Measurements from ENCODE around the gene PPL. TPM values are rescaled to one million over a fixed set of nuclear protein-coding genes. Genes with fewer than 3 reads are reported as not detected.
A peak's percentile ranks its signal among the peaks of the same experiment; 100 is the strongest.

Gene PPL
- total and polyA plus RNA-seq, 2 of the 13 experiments (the other 11 are each of a cell fraction or from before 2014, with no cell fraction given) = 5.7 to 6.6 TPM

GRCh38 chr16:4947722-4948503, 11.0 kb upstream of the PPL start (continued):
- TF ChIP-seq, protein P1, sequence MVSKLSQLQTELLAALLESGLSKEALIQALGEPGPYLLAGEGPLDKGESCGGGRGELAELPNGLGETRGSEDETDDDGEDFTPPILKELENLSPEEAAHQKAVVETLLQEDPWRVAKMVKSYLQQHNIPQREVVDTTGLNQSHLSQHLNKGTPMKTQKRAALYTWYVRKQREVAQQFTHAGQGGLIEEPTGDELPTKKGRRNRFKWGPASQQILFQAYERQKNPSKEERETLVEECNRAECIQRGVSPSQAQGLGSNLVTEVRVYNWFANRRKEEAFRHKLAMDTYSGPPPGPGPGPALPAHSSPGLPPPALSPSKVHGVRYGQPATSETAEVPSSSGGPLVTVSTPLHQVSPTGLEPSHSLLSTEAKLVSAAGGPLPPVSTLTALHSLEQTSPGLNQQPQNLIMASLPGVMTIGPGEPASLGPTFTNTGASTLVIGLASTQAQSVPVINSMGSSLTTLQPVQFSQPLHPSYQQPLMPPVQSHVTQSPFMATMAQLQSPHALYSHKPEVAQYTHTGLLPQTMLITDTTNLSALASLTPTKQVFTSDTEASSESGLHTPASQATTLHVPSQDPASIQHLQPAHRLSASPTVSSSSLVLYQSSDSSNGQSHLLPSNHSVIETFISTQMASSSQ (IDR thresholded peaks at IDR 0.05; ENCODE audit: low read depth) = no peak
- TF ChIP-seq, protein P1 (CRISPR knock-in tag; IDR thresholded peaks at IDR 0.05; ENCODE audit: borderline replicate concordance) = peak; percentile 85
- TF ChIP-seq KDM3A (CRISPR knock-in tag; IDR thresholded peaks at IDR 0.05; ENCODE audit: low read depth) = no peak
- TF ChIP-seq CBX1 (IDR thresholded peaks at IDR 0.05; ENCODE audit: low read depth) = peak; percentile 55
- TF ChIP-seq RFX3 (CRISPR knock-in tag; IDR thresholded peaks at IDR 0.05) = no peak
- TF ChIP-seq, protein P2, sequence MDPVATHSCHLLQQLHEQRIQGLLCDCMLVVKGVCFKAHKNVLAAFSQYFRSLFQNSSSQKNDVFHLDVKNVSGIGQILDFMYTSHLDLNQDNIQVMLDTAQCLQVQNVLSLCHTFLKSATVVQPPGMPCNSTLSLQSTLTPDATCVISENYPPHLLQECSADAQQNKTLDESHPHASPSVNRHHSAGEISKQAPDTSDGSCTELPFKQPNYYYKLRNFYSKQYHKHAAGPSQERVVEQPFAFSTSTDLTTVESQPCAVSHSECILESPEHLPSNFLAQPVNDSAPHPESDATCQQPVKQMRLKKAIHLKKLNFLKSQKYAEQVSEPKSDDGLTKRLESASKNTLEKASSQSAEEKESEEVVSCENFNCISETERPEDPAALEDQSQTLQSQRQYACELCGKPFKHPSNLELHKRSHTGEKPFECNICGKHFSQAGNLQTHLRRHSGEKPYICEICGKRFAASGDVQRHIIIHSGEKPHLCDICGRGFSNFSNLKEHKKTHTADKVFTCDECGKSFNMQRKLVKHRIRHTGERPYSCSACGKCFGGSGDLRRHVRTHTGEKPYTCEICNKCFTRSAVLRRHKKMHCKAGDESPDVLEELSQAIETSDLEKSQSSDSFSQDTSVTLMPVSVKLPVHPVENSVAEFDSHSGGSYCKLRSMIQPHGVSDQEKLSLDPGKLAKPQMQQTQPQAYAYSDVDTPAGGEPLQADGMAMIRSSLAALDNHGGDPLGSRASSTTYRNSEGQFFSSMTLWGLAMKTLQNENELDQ (CRISPR knock-in tag; IDR thresholded peaks at IDR 0.05; ENCODE audit: borderline replicate concordance) = 0 out of 2 replicates have a peak, but pooled peaks have one; percentile 20
- 0 out of 2 replicates have a peak, but pooled peaks have one; percentile 12 for TF ChIP-seq ZSCAN21 (CRISPR knock-in tag; IDR thresholded peaks at IDR 0.05; ENCODE audit: borderline replicate concordance)
- TF ChIP-seq ZNF782 (CRISPR knock-in tag; IDR thresholded peaks at IDR 0.05; ENCODE audit: borderline replicate concordance) = no peak
- 0 out of 2 replicates have a peak, but pooled peaks have one; percentile 64 for TF ChIP-seq ZNF124 (CRISPR knock-in tag; IDR thresholded peaks at IDR 0.05)
- TF ChIP-seq ZNF224 (CRISPR knock-in tag; IDR thresholded peaks at IDR 0.05) = 0 out of 2 replicates have a peak, but pooled peaks have one; percentile 59
- peak; percentile 76 for TF ChIP-seq GABPB1 (CRISPR knock-in tag; IDR thresholded peaks at IDR 0.05)
- TF ChIP-seq ZNF644 (CRISPR knock-in tag; IDR thresholded peaks at IDR 0.05; ENCODE audit: low read depth) = 0 out of 2 replicates have a peak, but pooled peaks have one; percentile 12
- TF ChIP-seq ZEB1 (IDR thresholded peaks at IDR 0.05; ENCODE audit: insufficient replicate concordance, low read depth) = peak; percentile 31
- peak; percentile 55; the same call in 1 of the 2 replicates for TF ChIP-seq ZNF362 (CRISPR knock-in tag; IDR thresholded peaks at IDR 0.05; ENCODE audit: borderline replicate concordance)
- 0 out of 2 replicates have a peak, but pooled peaks have one; percentile 62 for TF ChIP-seq ZNF556 (CRISPR knock-in tag; IDR thresholded peaks at IDR 0.05; ENCODE audit: borderline replicate concordance)
- 0 out of 2 replicates have a peak, but pooled peaks have one; percentile 39 for TF ChIP-seq ZNF550 (CRISPR knock-in tag; IDR thresholded peaks at IDR 0.05; ENCODE audit: borderline replicate concordance)
- peak; percentile 59; the same call in 1 of the 2 replicates for TF ChIP-seq ZNF776 (CRISPR knock-in tag; IDR thresholded peaks at IDR 0.05)
- peak; percentile 14; the same call in 1 of the 2 replicates for TF ChIP-seq HMG20A (CRISPR knock-in tag; IDR thresholded peaks at IDR 0.05; ENCODE audit: borderline replicate concordance)
- peak; percentile 47; the same call in 1 of the 2 replicates for TF ChIP-seq NR2F2 (IDR thresholded peaks at IDR 0.05; ENCODE audit: borderline replicate concordance, low read depth)
- TF ChIP-seq ZNF253 (CRISPR knock-in tag; IDR thresholded peaks at IDR 0.05; ENCODE audit: borderline replicate concordance) = 0 out of 2 replicates have a peak, but pooled peaks have one; percentile 12
- TF ChIP-seq CBFB (CRISPR knock-in tag; IDR thresholded peaks at IDR 0.05) = peak; percentile 73; the same call in 1 of the 2 replicates
- TF ChIP-seq ZKSCAN1 (IDR thresholded peaks at IDR 0.05; ENCODE audit: low read length) = peak; percentile 18; the same call in 1 of the 2 replicates

All from HepG2 (cell line).